ENCODE results near the gene KRTAP3-3. TPM values are rescaled to one million over a fixed set of nuclear protein-coding genes. Genes with fewer than 3 reads are reported as not detected.

The KRTAP3-3 gene
- total RNA-seq, 1 experiment from 2014 or later = not detected

DNA sequence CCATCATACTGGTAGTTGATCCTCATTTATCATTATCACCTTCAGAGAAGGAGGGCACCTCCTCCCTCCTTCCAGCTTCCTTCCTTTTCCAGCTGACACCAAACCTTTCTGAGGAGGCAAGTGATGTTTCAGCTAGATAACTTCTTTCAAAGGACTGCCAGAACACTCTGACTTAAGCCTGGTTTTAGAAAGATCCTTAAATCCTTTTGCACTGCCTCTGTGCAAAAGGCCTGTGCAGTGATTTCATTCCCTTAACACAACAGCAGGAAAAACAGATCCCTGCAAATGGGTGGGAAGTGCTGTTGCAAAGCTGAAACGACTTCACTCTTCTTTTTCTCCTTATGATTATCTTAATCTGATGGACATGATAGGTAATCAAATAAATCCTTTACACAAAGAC is 49.4 kb downstream of the KRTAP3-3 start:
- Histone ChIP-seq H3K56ac (ENCODE audit: insufficient read length, low read depth, low read length) (no peak overlapping the region), H2BK20ac (ENCODE audit: low read depth, low read length, poor library complexity, severe bottlenecking) (no peak overlapping the region), H4K5ac (ENCODE audit: insufficient read length, low read depth, low read length) (no peak overlapping the region), H3T11ph (ENCODE audit: low read length) (no peak overlapping the region), H3K4me2 (ENCODE audit: insufficient read depth, insufficient read length, low read length) (no peak overlapping the region), H2BK5ac (ENCODE audit: insufficient read length, low read length) (no peak overlapping the region), H2AK5ac (ENCODE audit: insufficient read length, low read length) (no peak overlapping the region), H3K9me3 (ENCODE audit: control insufficient read depth, low read depth, low read length) (no peaks in the 10 kb centered on the region), H3K4ac (ENCODE audit: low read depth, low read length) (no peak overlapping the region), H3K23me2 (ENCODE audit: insufficient read length, low read depth, low read length, poor library complexity, severe bottlenecking) (peaks cover 3% of the 10 kb centered on the region), H4K8ac (replicated peaks; ENCODE audit: insufficient read length, low read depth, low read length) (no peak overlapping the region), H3K18ac (ENCODE audit: insufficient read length, low read depth, low read length) (no peak overlapping the region), H3K23ac (ENCODE audit: insufficient read length, low read depth, low read length) (no peak overlapping the region), H3K9ac (ENCODE audit: extremely low read depth, insufficient read length, low read length) (no peak overlapping the region), H3K79me1 (ENCODE audit: insufficient read depth, low read depth, low read length, poor library complexity, severe bottlenecking) (no peaks in the 10 kb centered on the region), H3K14ac (ENCODE audit: insufficient read depth, low read length) (no peak overlapping the region), H3K79me2 (ENCODE audit: insufficient read depth, low read length) (no peaks in the 10 kb centered on the region), H3K27ac (ENCODE audit: insufficient read length, low read depth, low read length) (no peak overlapping the region), H3K27me3 (ENCODE audit: insufficient read depth, low read length) (no peaks in the 10 kb centered on the region), H2BK15ac (ENCODE audit: low read depth, low read length) (no peak overlapping the region), H4K20me1 (ENCODE audit: control insufficient read depth, insufficient read depth, insufficient read length) (no peaks in the 10 kb centered on the region), H2BK120ac (ENCODE audit: low read depth, low read length, poor library complexity, severe bottlenecking) (no peak overlapping the region), H2BK12ac (ENCODE audit: insufficient read length, low read depth, low read length) (no peak overlapping the region), H2AFZ (ENCODE audit: low read length) (no peak overlapping the region), H3K4me1 (ENCODE audit: insufficient read depth, low read length) (no peaks in the 10 kb centered on the region), H4K91ac (ENCODE audit: insufficient read length, low read depth, low read length) (no peak overlapping the region)
- no peak for DNase-seq
- TF ChIP-seq CTCF (conservative IDR thresholded peaks at IDR 0.05) = no peak
- no peaks in the 10 kb centered on the region; the same call in none of the 2 replicates for H3K27me3 Mint-ChIP-seq (ENCODE audit: low read depth)
- H3K4me1 Mint-ChIP-seq = peaks cover 0 to 9% of the 10 kb centered on the region in 2 experiments; a peak in 2 of 4 replicates
- no CpG with 5 or more reads among the region's 1 CpG for WGBS (ENCODE audit: extremely low coverage, insufficient read length, low lambda C conversion rate)
- H3K9me3 Mint-ChIP-seq = peaks cover 0 to 4% of the 10 kb centered on the region in 2 experiments; a peak in 3 of 5 replicates
- H3K4me3 Mint-ChIP-seq = no peak overlapping the region
- no peak overlapping the region for H3K27ac Mint-ChIP-seq
- no peaks in the 10 kb centered on the region for H3K36me3 Mint-ChIP-seq (ENCODE audit: insufficient read depth in 1 of 3, low read depth in 3 of 3)

Other genes starting within 250 kb of the KRTAP3-3 start
- not detected in 2 replicates for gene KRT25, start 238.8 kb downstream of the KRTAP3-3 start, total RNA-seq (2021)
- gene KRT26, start 222.0 kb downstream of the KRTAP3-3 start, total RNA-seq (2021) = not detected in 2 replicates
- not detected in 2 replicates for gene KRT27, start 211.6 kb downstream of the KRTAP3-3 start, total RNA-seq (2021)
- not detected in 2 replicates for gene KRT28, start 194.2 kb downstream of the KRTAP3-3 start, total RNA-seq (2021)
- gene KRT10, start 171.6 kb downstream of the KRTAP3-3 start, total RNA-seq (2021) = 24.0 and 28.4 TPM in 2 replicates
- gene KRT12, start 126.9 kb downstream of the KRTAP3-3 start, total RNA-seq (2021) = not detected in 2 replicates
- gene KRT20, start 108.9 kb downstream of the KRTAP3-3 start, total RNA-seq (2021) = not detected in 2 replicates
- not detected in 2 replicates for gene KRT23, start 56.5 kb downstream of the KRTAP3-3 start, total RNA-seq (2021)
- gene KRT39, start 27.2 kb downstream of the KRTAP3-3 start, total RNA-seq (2021) = not detected in 2 replicates
- gene KRT40, start 9.8 kb downstream of the KRTAP3-3 start, total RNA-seq (2021) = not detected in 2 replicates
- gene KRTAP3-2, start 5.7 kb upstream of the KRTAP3-3 start, total RNA-seq (2021) = not detected in 2 replicates
- not detected in 2 replicates for gene KRTAP3-1, start 15.0 kb upstream of the KRTAP3-3 start, total RNA-seq (2021)
- not detected in 2 replicates for gene KRTAP1-5, start 33.0 kb upstream of the KRTAP3-3 start, total RNA-seq (2021)
- gene KRTAP1-4, start 36.0 kb upstream of the KRTAP3-3 start, total RNA-seq (2021) = not detected in 2 replicates
- not detected in 2 replicates for gene KRTAP1-3, start 40.7 kb upstream of the KRTAP3-3 start, total RNA-seq (2021)
- not detected in 2 replicates for gene KRTAP1-1, start 47.3 kb upstream of the KRTAP3-3 start, total RNA-seq (2021)
- gene KRTAP2-1, start 53.2 kb upstream of the KRTAP3-3 start, total RNA-seq (2021) = not detected in 2 replicates
- gene KRTAP2-2, start 61.1 kb upstream of the KRTAP3-3 start, total RNA-seq (2021) = not detected in 2 replicates
- gene KRTAP2-3, start 66.0 kb upstream of the KRTAP3-3 start, total RNA-seq (2021) = not detected in 2 replicates
- not detected in 2 replicates for gene KRTAP2-4, start 71.7 kb upstream of the KRTAP3-3 start, total RNA-seq (2021)
- not detected in 2 replicates for gene KRTAP4-7, start 90.0 kb upstream of the KRTAP3-3 start, total RNA-seq (2021)
- gene KRTAP4-8, start 104.0 kb upstream of the KRTAP3-3 start, total RNA-seq (2021) = not detected in 2 replicates
- not detected in 2 replicates for gene KRTAP4-16, start 108.0 kb upstream of the KRTAP3-3 start, total RNA-seq (2021)
- not detected in 2 replicates for gene KRTAP4-9, start 111.2 kb upstream of the KRTAP3-3 start, total RNA-seq (2021)
- not detected in 2 replicates for gene KRTAP4-11, start 124.2 kb upstream of the KRTAP3-3 start, total RNA-seq (2021)
- gene KRTAP4-12, start 130.0 kb upstream of the KRTAP3-3 start, total RNA-seq (2021) = not detected in 2 replicates
- not detected in 2 replicates for gene KRTAP4-6, start 146.4 kb upstream of the KRTAP3-3 start, total RNA-seq (2021)
- gene KRTAP4-5, start 155.7 kb upstream of the KRTAP3-3 start, total RNA-seq (2021) = not detected in 2 replicates
- gene KRTAP4-4, start 166.6 kb upstream of the KRTAP3-3 start, total RNA-seq (2021) = not detected in 2 replicates
- not detected in 2 replicates for gene KRTAP4-3, start 174.1 kb upstream of the KRTAP3-3 start, total RNA-seq (2021)
- gene KRTAP4-2, start 184.1 kb upstream of the KRTAP3-3 start, total RNA-seq (2021) = not detected in 2 replicates
- gene KRTAP4-1, start 190.7 kb upstream of the KRTAP3-3 start, total RNA-seq (2021) = not detected in 2 replicates
- not detected in 2 replicates for gene KRTAP9-1, start 195.7 kb upstream of the KRTAP3-3 start, total RNA-seq (2021)
- not detected in 2 replicates for gene KRTAP9-2, start 232.5 kb upstream of the KRTAP3-3 start, total RNA-seq (2021)
- gene KRTAP9-3, start 238.3 kb upstream of the KRTAP3-3 start, total RNA-seq (2021) = not detected in 2 replicates
- not detected in 2 replicates for gene KRTAP9-8, start 243.8 kb upstream of the KRTAP3-3 start, total RNA-seq (2021)

Measured in H9 (cell line).